NCI-H146 treated with DMSO at 0.1 percent for 48 hours (cell line): Measurements from ENCODE around the gene ERICH3.

Source experiments
- DNase-seq: peaks from one replicate; lab custom pipeline; 2025; ENCODE audit not compliant: unreplicated experiment; lab: John Stamatoyannopoulos, UW

The ERICH3 gene

DNA sequence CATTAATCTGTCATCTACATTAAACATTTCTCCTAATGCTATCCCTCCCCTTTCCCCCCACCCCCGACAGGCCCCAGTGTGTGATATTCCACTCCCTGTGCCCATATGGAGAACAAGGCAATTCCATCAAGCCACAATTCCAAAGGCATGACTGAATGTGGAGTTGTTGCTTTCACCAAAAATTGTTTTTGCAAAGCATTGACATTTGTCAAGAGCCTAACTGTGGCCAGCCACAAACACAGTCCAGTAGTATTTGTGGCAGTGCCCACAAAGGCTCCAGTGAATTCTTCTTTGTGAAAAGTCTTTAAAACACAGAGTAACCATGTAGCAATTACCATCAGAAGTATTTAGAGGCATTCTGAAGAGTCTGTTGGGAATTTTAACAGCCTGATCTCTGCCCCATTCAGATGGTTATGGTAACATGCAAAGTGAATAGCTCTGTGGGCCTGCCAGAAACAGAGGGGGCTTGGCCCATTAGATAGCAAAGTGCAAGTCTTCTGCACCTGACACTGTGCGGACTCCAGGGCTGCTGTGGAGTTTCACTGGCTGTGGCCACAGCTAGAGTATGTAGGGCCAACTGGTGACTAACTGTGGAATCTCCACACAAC, 149.6 kb downstream of the ERICH3 start:
- DNase-seq = no peak

DNA sequence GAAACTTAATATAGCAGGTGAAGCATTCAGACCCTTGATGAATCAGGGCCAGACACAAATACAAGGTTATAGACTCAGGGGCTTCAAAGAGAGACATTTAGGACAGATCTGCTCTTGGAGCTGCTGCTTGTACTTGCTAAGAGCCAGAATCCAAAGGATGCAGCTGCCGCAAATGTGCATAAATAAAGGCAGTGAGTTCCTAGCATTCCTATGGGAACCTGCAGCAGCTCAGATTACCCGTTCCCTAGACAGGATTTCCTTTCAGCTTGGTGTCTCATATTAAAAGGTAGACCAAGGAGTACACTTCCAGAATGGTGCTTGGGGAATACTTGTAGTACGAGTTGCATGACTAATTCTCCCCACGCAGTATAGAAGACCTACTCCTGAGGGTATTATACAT, 151.4 kb downstream of the ERICH3 start:
- peak; percentile 62 for DNase-seq
